GM12801 (cell line): ENCODE data around the gene SV2A.

Experiments used
- TF ChIP-seq, protein P1 (sequence below): IDR thresholded peaks from one replicate; pipeline ENCODE4 v1.5.1; 2011; ENCODE audit warnings: control low read depth; ENCODE audit not compliant: insufficient read length; ENCODE audit errors: extremely low read depth

SV2A gene

DNA sequence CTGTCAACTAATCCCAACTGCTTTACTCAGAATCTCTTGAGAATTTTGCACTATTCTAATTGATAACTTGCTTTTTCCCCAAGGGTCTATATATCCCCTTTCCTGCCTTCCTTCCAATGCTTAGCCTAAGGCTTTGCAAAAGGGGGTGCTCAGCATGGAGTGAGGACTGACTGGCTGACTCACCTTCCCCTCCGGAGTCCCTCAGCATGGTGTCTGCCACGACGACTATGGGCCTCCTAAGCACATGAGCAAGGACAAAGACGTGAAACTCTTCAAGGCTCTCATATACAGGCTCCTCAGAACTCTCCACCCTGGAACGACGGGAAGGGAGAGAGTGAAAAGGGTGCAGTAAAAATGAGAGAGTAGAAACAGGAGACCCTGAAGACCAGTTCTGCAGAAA lies 32.3 kb upstream of the SV2A start:
- TF ChIP-seq, protein P1, sequence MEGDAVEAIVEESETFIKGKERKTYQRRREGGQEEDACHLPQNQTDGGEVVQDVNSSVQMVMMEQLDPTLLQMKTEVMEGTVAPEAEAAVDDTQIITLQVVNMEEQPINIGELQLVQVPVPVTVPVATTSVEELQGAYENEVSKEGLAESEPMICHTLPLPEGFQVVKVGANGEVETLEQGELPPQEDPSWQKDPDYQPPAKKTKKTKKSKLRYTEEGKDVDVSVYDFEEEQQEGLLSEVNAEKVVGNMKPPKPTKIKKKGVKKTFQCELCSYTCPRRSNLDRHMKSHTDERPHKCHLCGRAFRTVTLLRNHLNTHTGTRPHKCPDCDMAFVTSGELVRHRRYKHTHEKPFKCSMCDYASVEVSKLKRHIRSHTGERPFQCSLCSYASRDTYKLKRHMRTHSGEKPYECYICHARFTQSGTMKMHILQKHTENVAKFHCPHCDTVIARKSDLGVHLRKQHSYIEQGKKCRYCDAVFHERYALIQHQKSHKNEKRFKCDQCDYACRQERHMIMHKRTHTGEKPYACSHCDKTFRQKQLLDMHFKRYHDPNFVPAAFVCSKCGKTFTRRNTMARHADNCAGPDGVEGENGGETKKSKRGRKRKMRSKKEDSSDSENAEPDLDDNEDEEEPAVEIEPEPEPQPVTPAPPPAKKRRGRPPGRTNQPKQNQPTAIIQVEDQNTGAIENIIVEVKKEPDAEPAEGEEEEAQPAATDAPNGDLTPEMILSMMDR: no peak

DNA sequence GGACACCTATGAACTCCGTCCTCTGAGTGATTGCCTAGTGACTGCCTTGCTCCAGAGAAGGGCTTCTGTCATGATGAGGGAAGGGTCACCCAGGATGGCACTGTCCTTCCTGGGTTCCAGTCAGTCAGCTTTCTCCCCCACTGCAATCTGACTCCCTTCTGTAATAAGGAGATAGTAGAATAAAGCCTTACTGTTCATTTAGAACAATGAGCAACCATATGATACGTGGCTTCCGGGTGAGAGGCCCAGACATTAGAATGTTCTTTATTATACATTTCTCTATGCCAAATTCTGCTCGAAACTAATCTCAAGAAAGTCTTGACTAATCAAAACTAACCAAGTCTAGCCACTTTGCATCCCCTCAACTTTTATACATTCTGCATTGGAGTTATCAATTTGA lies 27.6 kb upstream of the SV2A start:
- TF ChIP-seq, protein P1: no peak

DNA sequence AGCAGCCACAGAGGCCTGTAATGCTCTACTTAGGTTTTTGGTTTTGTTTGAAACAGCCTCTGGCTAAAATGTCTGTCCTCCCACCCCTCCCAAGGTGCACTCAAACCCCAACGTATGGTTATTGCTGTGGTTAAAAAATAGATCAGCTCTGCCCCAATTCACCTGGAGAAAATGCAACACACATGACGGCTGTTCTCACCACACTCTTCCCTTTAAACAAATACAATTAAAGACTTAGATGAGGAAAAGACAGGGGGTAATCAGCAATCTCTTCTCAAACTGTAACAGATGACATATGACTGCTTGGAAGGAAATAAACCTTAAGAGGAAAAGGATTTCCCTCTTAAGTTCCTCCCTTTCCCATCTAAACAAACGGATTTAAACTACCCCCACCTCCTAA lies 25.2 kb upstream of the SV2A start:
- TF ChIP-seq, protein P1: no peak

DNA sequence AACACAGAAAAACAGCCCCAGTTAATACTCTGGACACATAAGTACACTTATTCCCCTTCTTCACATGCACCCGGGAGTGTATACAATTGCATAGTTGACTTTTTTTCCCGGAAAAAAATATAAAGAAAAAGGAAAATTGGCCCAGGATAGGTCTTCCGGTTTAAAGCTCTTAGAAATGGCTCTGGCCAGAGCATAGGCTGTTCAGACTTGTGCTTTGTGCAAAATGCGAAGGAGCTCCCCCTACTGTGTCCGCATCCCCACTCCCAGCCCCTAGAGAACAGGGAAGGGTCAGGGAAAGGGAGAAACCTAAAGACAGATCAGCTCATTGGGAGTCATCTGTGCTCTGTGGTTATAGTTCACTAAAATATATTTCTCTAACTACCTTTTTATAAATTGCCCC lies 24.6 kb upstream of the SV2A start:
- TF ChIP-seq, protein P1: no peak

DNA sequence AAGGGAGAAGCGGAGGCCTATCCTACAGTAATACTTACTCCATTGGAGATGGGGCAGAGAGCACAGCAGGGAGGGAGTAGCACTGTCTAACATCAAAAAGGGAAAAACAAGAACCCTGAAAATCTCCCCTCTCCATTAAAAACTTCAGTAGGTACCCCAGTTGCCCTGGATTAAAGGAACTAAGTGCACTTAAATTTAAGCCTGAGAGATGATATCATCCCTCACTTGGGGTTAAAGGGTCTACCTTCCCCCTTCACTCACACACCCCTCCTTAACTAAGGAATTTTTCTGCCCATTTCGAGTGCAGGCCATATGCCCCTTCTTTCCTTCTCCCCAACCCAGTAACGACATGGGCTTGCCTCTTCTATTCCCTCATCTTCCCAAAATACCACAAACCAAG lies 22.8 kb upstream of the SV2A start:
- TF ChIP-seq, protein P1: no peak

DNA sequence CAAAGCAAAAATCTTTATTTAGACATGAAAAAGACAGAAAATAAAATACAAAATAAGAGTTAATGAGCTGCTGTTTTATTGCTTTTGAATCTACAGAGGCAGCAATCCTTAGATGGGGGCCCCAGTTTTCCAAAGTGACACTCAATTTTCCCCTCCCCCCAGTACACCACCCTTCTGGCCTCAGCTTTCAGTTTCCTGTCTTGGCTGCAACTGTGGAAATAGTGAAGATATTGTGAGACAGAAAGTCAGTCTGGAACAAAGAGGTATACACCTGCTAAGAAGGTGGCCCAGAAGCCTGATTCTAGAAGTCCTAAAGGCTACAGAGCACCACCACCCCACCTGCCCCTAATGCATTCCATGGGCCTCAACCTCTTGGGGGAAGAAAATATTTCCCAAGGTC lies 20.1 kb upstream of the SV2A start:
- TF ChIP-seq, protein P1: no peak

DNA sequence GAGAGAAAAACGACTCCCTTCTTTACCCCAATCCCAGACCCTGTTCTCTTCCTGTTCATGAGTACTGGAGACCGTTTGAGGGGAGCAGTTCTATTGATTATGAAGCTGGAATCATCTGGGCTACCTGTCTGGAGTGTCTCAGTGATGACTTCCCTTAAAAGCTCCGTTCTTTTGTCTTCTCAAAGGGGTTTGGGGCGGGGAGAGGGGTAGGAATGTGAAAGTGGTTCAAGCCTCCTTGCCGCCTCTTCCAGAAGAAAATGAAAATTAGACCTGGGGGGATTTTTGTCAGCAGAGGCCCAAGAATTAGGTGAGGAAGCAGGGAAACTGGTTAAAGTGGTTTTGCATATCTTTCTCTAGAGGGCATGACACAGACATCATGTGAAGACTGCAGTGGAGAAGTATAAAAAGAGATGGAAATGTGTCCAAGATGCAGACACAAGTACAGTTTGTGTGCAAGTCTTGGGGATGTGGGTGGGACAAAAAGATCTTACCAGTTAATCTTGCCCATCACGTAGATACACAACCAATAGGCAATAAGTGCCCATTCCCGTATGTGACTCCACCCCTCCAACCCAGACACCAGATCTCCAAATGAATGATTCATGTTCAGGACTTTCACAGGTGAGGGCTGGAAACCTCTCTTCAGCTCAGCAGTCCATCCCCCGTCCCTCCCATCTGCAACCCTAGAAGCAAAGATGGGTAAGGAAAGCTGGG lies 19.5 kb upstream of the SV2A start:
- TF ChIP-seq, protein P1: no peak
